Measurements from ENCODE around the gene CFAP410. TPM values are rescaled to one million over a fixed set of nuclear protein-coding genes. Genes with fewer than 3 reads are reported as not detected.

Gene CFAP410
- total and polyA plus RNA-seq, 2 experiments from 2014 or later, result 17.0 to 19.8 TPM

DNA sequence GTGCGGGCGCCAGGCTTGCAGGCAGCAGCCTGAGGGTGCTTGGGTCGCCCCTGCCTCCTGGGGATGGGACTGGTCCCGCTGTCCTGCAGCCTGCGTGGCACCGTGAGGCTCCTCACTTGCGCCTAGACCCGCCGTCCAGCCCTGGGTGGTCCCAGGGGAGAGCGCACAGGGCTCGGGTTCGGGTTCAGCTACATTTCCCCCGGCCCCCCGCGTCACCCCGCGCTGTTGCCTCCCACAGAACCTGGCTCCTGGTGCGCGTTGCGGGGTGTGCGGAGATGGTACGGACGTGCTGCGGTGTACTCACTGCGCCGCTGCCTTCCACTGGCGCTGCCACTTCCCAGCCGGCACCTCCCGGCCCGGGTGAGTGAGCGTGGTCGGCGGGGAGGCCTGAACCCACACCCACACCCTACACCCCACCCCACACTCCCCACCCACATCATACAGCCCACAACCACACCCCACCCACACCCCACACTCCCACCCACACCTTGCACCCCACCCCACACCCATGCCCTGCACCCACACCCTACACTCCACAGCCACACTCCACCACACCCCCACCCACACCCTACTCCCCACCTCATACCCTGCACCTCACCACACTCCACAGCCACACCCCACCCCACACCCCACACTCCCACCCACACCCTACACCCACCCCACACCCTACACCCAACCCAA lies 45.5 kb downstream of the CFAP410 start:
- H3K4me2 ChIP-seq (ENCODE audit: unreplicated experiment), result no peak overlapping the region
- in situ Hi-C loops (cut with MboI), result no loop called here
- H3K36me3 ChIP-seq (ENCODE audit: low read depth), result no peaks in the 10 kb centered on the region
- no peak overlapping the region for H3K9ac ChIP-seq
- H3K27ac ChIP-seq, result no peak overlapping the region
- no peak overlapping the region for H3K4me3 ChIP-seq
- H3F3A ChIP-seq (ENCODE audit: insufficient read depth), result peaks cover 5% of the 10 kb centered on the region; the same call in 1 of the 2 replicates
- DNase-seq, result no peak
- no peaks in the 10 kb centered on the region for H3K27me3 ChIP-seq (replicated peaks; ENCODE audit: insufficient read depth)
- no peaks in the 10 kb centered on the region for H3K79me2 ChIP-seq (ENCODE audit: insufficient read depth)
- WGBS, 2 experiments (ENCODE audit: low coverage in 1 of 2, low lambda C conversion rate in 2 of 2, missing lambda C conversion rate in 2 of 2), result 85 to 87% methylated on average over 26 to 33 of the region's 33 CpGs
- TF ChIP-seq EZH2 (IDR thresholded peaks at IDR 0.05; ENCODE audit: insufficient read depth, poor library complexity, severe bottlenecking) (no peak), EZH2phosphoT487 (IDR thresholded peaks at IDR 0.05; ENCODE audit: insufficient read depth, low read depth) (no peak)
- H3K9me3 ChIP-seq (ENCODE audit: low read depth), result no peaks in the 10 kb centered on the region
- no peaks in the 10 kb centered on the region for H3K9me2 ChIP-seq (ENCODE audit: insufficient read depth)
- H3K4me1 ChIP-seq (ENCODE audit: insufficient read depth), result no peaks in the 10 kb centered on the region
- no peaks in the 10 kb centered on the region for H4K20me1 ChIP-seq (ENCODE audit: insufficient read depth)
- no peak overlapping the region for H2AFZ ChIP-seq

GRCh38 chr21:44292812-44293195 lies 46.4 kb downstream of the CFAP410 start:
- H3K4me1 ChIP-seq (ENCODE audit: insufficient read depth), result no peaks in the 10 kb centered on the region
- no peak overlapping the region for H3K27ac ChIP-seq
- no peaks in the 10 kb centered on the region for H3K9me3 ChIP-seq (ENCODE audit: low read depth)
- H3K4me2 ChIP-seq (ENCODE audit: unreplicated experiment), result no peak overlapping the region
- TF ChIP-seq EZH2phosphoT487 (IDR thresholded peaks at IDR 0.05; ENCODE audit: insufficient read depth, low read depth) (no peak), EZH2 (IDR thresholded peaks at IDR 0.05; ENCODE audit: insufficient read depth, poor library complexity, severe bottlenecking) (no peak)
- H3K9ac ChIP-seq, result no peak overlapping the region
- H3K4me3 ChIP-seq, result no peak overlapping the region
- 91 to 93% methylated on average over 14 to 15 of the region's 15 CpGs for WGBS, 2 experiments (ENCODE audit: low coverage in 1 of 2, low lambda C conversion rate in 2 of 2, missing lambda C conversion rate in 2 of 2)
- H4K20me1 ChIP-seq (ENCODE audit: insufficient read depth), result no peaks in the 10 kb centered on the region
- H3K36me3 ChIP-seq (ENCODE audit: low read depth), result no peaks in the 10 kb centered on the region
- no peaks in the 10 kb centered on the region for H3K79me2 ChIP-seq (ENCODE audit: insufficient read depth)
- H3K9me2 ChIP-seq (ENCODE audit: insufficient read depth), result no peaks in the 10 kb centered on the region
- DNase-seq, result no peak
- in situ Hi-C loops (cut with MboI), result no loop called here
- H2AFZ ChIP-seq, result no peak overlapping the region
- H3K27me3 ChIP-seq (replicated peaks; ENCODE audit: insufficient read depth), result no peaks in the 10 kb centered on the region
- no peaks in the 10 kb centered on the region for H3F3A ChIP-seq (ENCODE audit: insufficient read depth)

DNA sequence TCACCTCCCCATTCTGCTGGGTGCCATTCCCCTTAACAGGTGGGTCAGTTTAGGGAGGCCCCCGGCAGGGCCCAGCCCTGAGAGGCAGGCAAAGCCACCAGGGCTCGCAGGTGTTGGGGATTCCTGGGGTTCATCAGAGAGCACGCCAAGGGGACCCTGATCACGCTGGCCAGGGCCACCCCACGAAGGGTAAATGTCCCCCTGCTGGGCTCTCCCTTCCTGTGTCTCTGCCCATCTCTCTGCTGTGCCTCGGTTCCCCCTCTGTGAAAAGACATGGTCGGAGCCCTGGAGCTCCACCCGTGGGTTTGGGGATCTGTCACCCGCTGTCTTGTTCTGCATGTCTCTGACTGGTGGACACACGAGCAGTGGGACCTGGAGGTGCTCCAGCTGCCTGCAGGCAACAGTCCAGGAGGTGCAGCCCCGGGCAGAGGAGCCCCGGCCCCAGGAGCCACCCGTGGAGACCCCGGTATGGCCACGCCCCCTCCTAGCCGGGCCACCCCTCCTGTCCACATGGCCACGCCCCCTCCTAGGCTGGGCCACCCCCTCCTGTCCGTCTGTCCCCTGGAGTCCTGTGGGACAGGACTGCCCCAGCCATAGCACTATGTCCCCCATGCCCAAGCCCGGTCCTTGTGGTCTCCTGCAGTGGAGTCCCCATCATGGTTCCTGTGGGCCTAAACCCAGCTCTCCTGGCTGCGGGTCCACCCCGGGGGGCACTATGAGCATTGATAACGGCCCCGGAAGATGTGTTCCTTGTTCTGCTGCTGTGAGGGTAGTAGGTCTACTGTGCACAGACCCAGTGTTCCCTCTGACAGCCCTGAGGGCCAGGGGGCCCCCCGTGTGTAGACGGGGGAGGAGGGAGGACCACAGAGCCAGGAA lies 47.0 kb downstream of the CFAP410 start:
- Histone ChIP-seq H3K36me3 (ENCODE audit: low read depth) (no peaks in the 10 kb centered on the region), H3K9ac (no peak overlapping the region), H3K27ac (no peak overlapping the region), H3F3A (ENCODE audit: insufficient read depth) (no peaks in the 10 kb centered on the region), H4K20me1 (ENCODE audit: insufficient read depth) (no peaks in the 10 kb centered on the region), H3K9me3 (ENCODE audit: low read depth) (no peaks in the 10 kb centered on the region), H3K79me2 (ENCODE audit: insufficient read depth) (no peaks in the 10 kb centered on the region), H3K4me2 (ENCODE audit: unreplicated experiment) (no peak overlapping the region), H3K27me3 (replicated peaks; ENCODE audit: insufficient read depth) (no peaks in the 10 kb centered on the region), H3K4me3 (no peak overlapping the region), H3K4me1 (ENCODE audit: insufficient read depth) (no peaks in the 10 kb centered on the region), H2AFZ (no peak overlapping the region), H3K9me2 (ENCODE audit: insufficient read depth) (no peaks in the 10 kb centered on the region)
- in situ Hi-C loops (cut with MboI), result no loop called here
- peak; percentile 25 for DNase-seq
- WGBS, 2 experiments (ENCODE audit: low coverage in 1 of 2, low lambda C conversion rate in 2 of 2, missing lambda C conversion rate in 2 of 2), result 47 to 51% methylated on average over 21 to 24 of the region's 25 CpGs
- TF ChIP-seq EZH2phosphoT487 (IDR thresholded peaks at IDR 0.05; ENCODE audit: insufficient read depth, low read depth) (no peak), EZH2 (IDR thresholded peaks at IDR 0.05; ENCODE audit: insufficient read depth, poor library complexity, severe bottlenecking) (no peak)

GRCh38 chr21:44291078-44291935 lies 47.9 kb downstream of the CFAP410 start:
- Histone ChIP-seq H3K4me2 (ENCODE audit: unreplicated experiment) (no peak overlapping the region), H3K4me1 (ENCODE audit: insufficient read depth) (no peaks in the 10 kb centered on the region), H3K9ac (no peak overlapping the region), H4K20me1 (ENCODE audit: insufficient read depth) (no peaks in the 10 kb centered on the region), H3K79me2 (ENCODE audit: insufficient read depth) (no peaks in the 10 kb centered on the region), H3K36me3 (ENCODE audit: low read depth) (no peaks in the 10 kb centered on the region), H3K27me3 (replicated peaks; ENCODE audit: insufficient read depth) (no peaks in the 10 kb centered on the region), H3K27ac (no peak overlapping the region), H3F3A (ENCODE audit: insufficient read depth) (no peaks in the 10 kb centered on the region), H3K4me3 (no peak overlapping the region), H3K9me3 (ENCODE audit: low read depth) (no peaks in the 10 kb centered on the region), H3K9me2 (ENCODE audit: insufficient read depth) (no peaks in the 10 kb centered on the region), H2AFZ (no peak overlapping the region)
- no peak for DNase-seq
- 77 to 79% methylated on average over 23 to 27 of the region's 33 CpGs for WGBS, 2 experiments (ENCODE audit: low coverage in 1 of 2, low lambda C conversion rate in 2 of 2, missing lambda C conversion rate in 2 of 2)
- in situ Hi-C loops (cut with MboI), result no loop called here
- TF ChIP-seq EZH2 (IDR thresholded peaks at IDR 0.05; ENCODE audit: insufficient read depth, poor library complexity, severe bottlenecking) (no peak), EZH2phosphoT487 (IDR thresholded peaks at IDR 0.05; ENCODE audit: insufficient read depth, low read depth) (no peak)
